Suppressor macrophage (primary cell): ENCODE data around the gene C12orf75.
"Not testable (repeated sequence)": the region's sequence is repeated elsewhere in the genome, so short reads cannot be mapped to it uniquely, and the experiment has no call there.

Source experiments
- DNase-seq, 4 experiments: peaks; one replicate each; pipeline ENCODE4 v3.0.0-alpha.2; 2020 to 2022

Gene C12orf75

GRCh38 chr12:105336411-105336810, 5.9 kb downstream of the C12orf75 start:
- no peak for DNase-seq

GRCh38 chr12:105337391-105337790, 6.9 kb downstream of the C12orf75 start:
- peak in 2 of 4 experiments; percentile 23 to 35 for DNase-seq

- no peak for DNase-seq
These were observed 8.5 kb downstream of the C12orf75 start for GRCh38 chr12:105338966-105339365.

GRCh38 chr12:105341010-105341409, 10.5 kb downstream of the C12orf75 start:
- DNase-seq: no peak

GRCh38 chr12:105341620-105342019, 11.1 kb downstream of the C12orf75 start:
- DNase-seq: not testable (repeated sequence)

GRCh38 chr12:105342464-105342863, 12.0 kb downstream of the C12orf75 start:
- DNase-seq: no peak

- no peak for DNase-seq
These were observed 13.3 kb downstream of the C12orf75 start for GRCh38 chr12:105343836-105344235.

GRCh38 chr12:105347499-105347898, 17.0 kb downstream of the C12orf75 start:
- DNase-seq: no peak

- no peak for DNase-seq
These were observed 17.7 kb downstream of the C12orf75 start for GRCh38 chr12:105348142-105348541.

- no peak for DNase-seq
These were observed 18.1 kb downstream of the C12orf75 start for GRCh38 chr12:105348561-105348960.

- DNase-seq: no peak
These were observed 18.6 kb downstream of the C12orf75 start for GRCh38 chr12:105349138-105349537.

- no peak for DNase-seq
These were observed 21.0 kb downstream of the C12orf75 start for GRCh38 chr12:105351523-105351922.

- DNase-seq: no peak
These were observed 21.6 kb downstream of the C12orf75 start for GRCh38 chr12:105352052-105352451.

- no peak for DNase-seq
These were observed 22.6 kb downstream of the C12orf75 start for GRCh38 chr12:105352940-105353635.

GRCh38 chr12:105355752-105356151, 25.3 kb downstream of the C12orf75 start:
- no peak for DNase-seq

GRCh38 chr12:105357162-105357691, 26.7 kb downstream of the C12orf75 start:
- DNase-seq: no peak

- peak; percentile 69 to 86 (median 80) for DNase-seq
These were observed 28.3 kb downstream of the C12orf75 start for GRCh38 chr12:105358789-105359188.

GRCh38 chr12:105359856-105360255, 29.4 kb downstream of the C12orf75 start:
- DNase-seq: no peak

- no peak for DNase-seq
These were observed 33.4 kb downstream of the C12orf75 start for GRCh38 chr12:105363890-105364289.

- DNase-seq: peak in 1 of 4 experiments; percentile 11
These were observed 34.7 kb downstream of the C12orf75 start for GRCh38 chr12:105365231-105365630.

- DNase-seq: no peak
These were observed 37.7 kb downstream of the C12orf75 start for GRCh38 chr12:105368047-105368646.

- DNase-seq: peak in 3 of 4 experiments; percentile 29 to 38 (median 30)
These were observed 38.5 kb downstream of the C12orf75 start for GRCh38 chr12:105369014-105369413.

- no peak for DNase-seq
These were observed 43.8 kb downstream of the C12orf75 start for GRCh38 chr12:105374303-105374702.

- DNase-seq: no peak
These were observed 46.6 kb downstream of the C12orf75 start for GRCh38 chr12:105377077-105377476.
